Sigmoid colon (tissue), 7 donors: ENCODE results near the gene BEST3. TPM values are rescaled to one million over a fixed set of nuclear protein-coding genes. Genes with fewer than 3 reads are reported as not detected.
A peak's percentile ranks its signal among the peaks of the same experiment; 100 is the strongest.

Experiments used
- DNase-seq: peaks from one replicate; pipeline ENCODE4 v3.0.0-alpha.2; 2019
- H3K27ac ChIP-seq, 4 donors: fragments of 200-600 bp; sonication (generic); one replicate each; pipeline ENCODE4 v1.5.1; 2016 to 2019; ENCODE audit warnings: mild to moderate bottlenecking in 1 of 4
- H3K27me3 ChIP-seq, 3 donors: fragments of 200-600 bp; sonication (generic); one replicate each; pipeline ENCODE4 v1.5.1; 2019; ENCODE audit warnings: mild to moderate bottlenecking in 1 of 3
- H3K36me3 ChIP-seq, 4 donors: fragments of 200-600 bp; sonication (generic); one replicate each; pipeline ENCODE4 v1.5.1; 2016 to 2019
- H3K4me1 ChIP-seq, 4 donors: fragments of 200-600 bp; sonication (generic); one replicate each; pipeline ENCODE4 v1.5.1; 2017 to 2019
- H3K4me3 ChIP-seq, 4 donors: fragments of 200-600 bp; sonication (generic); one replicate each; pipeline ENCODE4 v1.5.1; 2017 to 2019; ENCODE audit warnings: mild to moderate bottlenecking in 2 of 4, moderate library complexity in 1 of 4
- H3K9me3 ChIP-seq, 4 donors: fragments of 200-600 bp in 3 of 4; sonication (generic) in 3 of 4; one replicate each; pipeline versions ENCODE4 v1.5.1 to v1.6.1; 2013 to 2019
- CTCF ChIP-seq, 4 experiments: fragments of 450-650 bp in 3 of 4; fragments of 200-600 bp in 1 of 4; IDR thresholded peaks; one replicate each; pipeline ENCODE4 v1.5.1; 2016 to 2019; ENCODE audit warnings: antibody characterized with exemption in 4 of 4, mild to moderate bottlenecking in 3 of 4, moderate library complexity in 2 of 4
- EP300 ChIP-seq, 4 donors: sonication (generic); formaldehyde crosslinking; IDR thresholded peaks; one replicate each; pipeline ENCODE4 v1.6.1; 2017; ENCODE audit warnings: antibody characterized with exemption in 4 of 4
- POLR2A ChIP-seq, 2 donors: fragments of 450-650 bp; IDR thresholded peaks; one replicate each; pipeline ENCODE4 v1.6.1; 2016; ENCODE audit warnings: antibody characterized with exemption in 2 of 2, mild to moderate bottlenecking in 2 of 2, moderate library complexity in 2 of 2
- POLR2AphosphoS5 ChIP-seq, 4 donors: sonication (generic); formaldehyde crosslinking; IDR thresholded peaks; one replicate each; pipeline ENCODE4 v1.6.1; 2017; ENCODE audit warnings: antibody characterized with exemption in 4 of 4
- WGBS, 2 donors: extraction: QIAGEN DNeasy Blood & Tissue Kit; methylation state at CpG; one replicate each; pipeline ENCODE4 v1.1.7; 2013; 5-methylcytosine and 5-hydroxymethylcytosine counted together
- intact Hi-C: fragments of 100-400 bp; cut with DNase I; formaldehyde crosslinking; loops from one replicate; pipeline ENCODE4 v1.15.1; 2023
- polyA plus RNA-seq, 3 donors: library from polyadenylated mRNA; stranded (reverse); fragments of 200-250 nt; gene quantifications; one replicate each; pipeline ENCODE4 v1.2.3, GENCODE V29; 2013
- total RNA-seq, 4 donors: library from RNA; depleted of rRNA; stranded (reverse); fragments of >200 nt; gene quantifications; one replicate each; pipeline ENCODE4 v1.1.0, GENCODE V29; 2016
- donor health status: healthy with polysubstance abuse.
- donor health status: Bipolar disorder and iron deficiency.
- donor health status: healthy.

The BEST3 gene
- total and polyA plus RNA-seq, 7 donors, result not detected

GRCh38 chr12:69641546-69641945 is 57.6 kb downstream of the BEST3 start:
- H3K4me3 ChIP-seq, result no peak overlapping the region
- H3K27ac ChIP-seq, result no peak overlapping the region
- H3K36me3 ChIP-seq, result no peaks in the 10 kb centered on the region
- TF ChIP-seq EP300 (IDR thresholded peaks at IDR 0.05), result no peak
- no peak for TF ChIP-seq POLR2A (IDR thresholded peaks at IDR 0.05)
- no peak for TF ChIP-seq POLR2AphosphoS5 (IDR thresholded peaks at IDR 0.05)
- no peak for DNase-seq
- no peaks in the 10 kb centered on the region for H3K9me3 ChIP-seq
- no peaks in the 10 kb centered on the region for H3K27me3 ChIP-seq
- intact Hi-C loops, result no loop called here
- WGBS, 2 donors, result 91 to 94% methylated on average over 7 of the region's 7 CpGs
- H3K4me1 ChIP-seq, result no peaks in the 10 kb centered on the region

GRCh38 chr12:69639400-69640016 is 59.6 kb downstream of the BEST3 start:
- TF ChIP-seq EP300 (IDR thresholded peaks at IDR 0.05) (no peak), POLR2A (IDR thresholded peaks at IDR 0.05) (no peak), CTCF (IDR thresholded peaks at IDR 0.05) (peak; percentile 20 to 70 (median 53))
- DNase-seq, result peak; percentile 70
- Histone ChIP-seq H3K27ac (no peak overlapping the region), H3K27me3 (no peaks in the 10 kb centered on the region), H3K4me1 (no peaks in the 10 kb centered on the region), H3K9me3 (no peaks in the 10 kb centered on the region), H3K36me3 (no peaks in the 10 kb centered on the region), H3K4me3 (no peak overlapping the region)
- WGBS, 2 donors, result 22 to 31% methylated on average over 12 of the region's 12 CpGs
- intact Hi-C loops, result loop anchor here (2.0 kb wide), 1 partner anchor 283 kb away; no protein-coding TSS in a partner anchor

GRCh38 chr12:69633061-69633460 is 66.0 kb downstream of the BEST3 start:
- intact Hi-C loops, result no loop called here
- Histone ChIP-seq H3K9me3 (no peaks in the 10 kb centered on the region), H3K4me1 (no peaks in the 10 kb centered on the region), H3K4me3 (no peak overlapping the region), H3K27me3 (no peaks in the 10 kb centered on the region), H3K36me3 (no peaks in the 10 kb centered on the region), H3K27ac (no peak overlapping the region)
- 97 to 99% methylated on average over 2 of the region's 2 CpGs for WGBS, 2 donors
- DNase-seq, result no peak
- no peak for TF ChIP-seq POLR2A (IDR thresholded peaks at IDR 0.05)
- no peak for TF ChIP-seq POLR2AphosphoS5 (IDR thresholded peaks at IDR 0.05)
- no peak for TF ChIP-seq CTCF (IDR thresholded peaks at IDR 0.05)

GRCh38 chr12:69630191-69630590 is 68.9 kb downstream of the BEST3 start:
- H3K36me3 ChIP-seq, result no peaks in the 10 kb centered on the region
- no peak overlapping the region for H3K27ac ChIP-seq
- H3K4me1 ChIP-seq, result no peaks in the 10 kb centered on the region
- H3K9me3 ChIP-seq, result no peaks in the 10 kb centered on the region
- TF ChIP-seq POLR2A (IDR thresholded peaks at IDR 0.05), result no peak
- TF ChIP-seq EP300 (IDR thresholded peaks at IDR 0.05), result no peak
- no peak for TF ChIP-seq POLR2AphosphoS5 (IDR thresholded peaks at IDR 0.05)
- no peak for TF ChIP-seq CTCF (IDR thresholded peaks at IDR 0.05)
- H3K27me3 ChIP-seq, result no peaks in the 10 kb centered on the region
- no peak overlapping the region for H3K4me3 ChIP-seq
- WGBS, 2 donors, result 77 to 91% methylated on average over 6 of the region's 6 CpGs
- no peak for DNase-seq
- intact Hi-C loops, result no loop called here

GRCh38 chr12:69627501-69627900 is 71.6 kb downstream of the BEST3 start:
- intact Hi-C loops, result no loop called here
- 75 to 91% methylated on average over 8 of the region's 8 CpGs for WGBS, 2 donors
- Histone ChIP-seq H3K27me3 (no peaks in the 10 kb centered on the region), H3K4me1 (no peaks in the 10 kb centered on the region), H3K27ac (no peak overlapping the region), H3K36me3 (no peaks in the 10 kb centered on the region), H3K4me3 (no peak overlapping the region), H3K9me3 (no peaks in the 10 kb centered on the region)
- no peak for TF ChIP-seq EP300 (IDR thresholded peaks at IDR 0.05)
- no peak for TF ChIP-seq CTCF (IDR thresholded peaks at IDR 0.05)
- no peak for TF ChIP-seq POLR2A (IDR thresholded peaks at IDR 0.05)
- no peak for DNase-seq
